Osteoblast (primary cell): ENCODE results near the gene TMEM151B. TPM values are rescaled to one million over a fixed set of nuclear protein-coding genes. Genes with fewer than 3 reads are reported as not detected.

ENCODE experiments used
- DNase-seq: peaks from one replicate; pipeline ENCODE4 v3.0.0; 2011; ENCODE audit warnings: low spot score, mixed read lengths; ENCODE audit not compliant: insufficient read length; ENCODE audit errors: missing footprints
- H2AFZ ChIP-seq: 2 replicates; pipeline ENCODE4 v1.6.0; 2011; ENCODE audit warnings: mild to moderate bottlenecking, low read length
- H3K27ac ChIP-seq: 2 replicates; pipeline ENCODE4 v1.5.1; 2011; ENCODE audit warnings: mild to moderate bottlenecking, low read depth, low read length, moderate library complexity
- H3K27me3 ChIP-seq: 2 replicates; pipeline ENCODE4 v1.6.0; 2012; ENCODE audit warnings: mild to moderate bottlenecking, control low read depth, inconsistent platforms, low read length, moderate library complexity; ENCODE audit not compliant: insufficient read depth
- H3K36me3 ChIP-seq: 2 replicates; pipeline ENCODE4 v1.5.1; 2011; ENCODE audit warnings: mild to moderate bottlenecking, low read length, control low read depth, moderate library complexity; ENCODE audit not compliant: insufficient read depth
- H3K4me1 ChIP-seq: 2 replicates; pipeline ENCODE4 v1.5.1; 2011; ENCODE audit warnings: mild to moderate bottlenecking, low read length, control low read depth, moderate library complexity; ENCODE audit not compliant: insufficient read depth
- H3K4me2 ChIP-seq: 2 replicates; pipeline ENCODE4 v1.6.0; 2011; ENCODE audit warnings: mild to moderate bottlenecking, low read length; ENCODE audit not compliant: insufficient read depth
- H3K4me3 ChIP-seq: fragments of 200-600 bp; sonication (generic); 3 replicates; pipeline ENCODE4 v1.5.1; 2012; ENCODE audit warnings: mild to moderate bottlenecking, low read length, inconsistent platforms; ENCODE audit not compliant: insufficient read depth
- H3K79me2 ChIP-seq: 2 replicates; pipeline ENCODE4 v1.6.0; 2012; ENCODE audit warnings: mild to moderate bottlenecking, low read length, control low read depth, inconsistent platforms; ENCODE audit not compliant: insufficient read depth
- H3K9me3 ChIP-seq: 2 replicates; pipeline ENCODE4 v1.5.1; 2011; ENCODE audit warnings: low read depth, low read length, control low read depth
- H4K20me1 ChIP-seq: 2 replicates; pipeline ENCODE4 v1.6.0; 2012; ENCODE audit warnings: mild to moderate bottlenecking, low read length, control low read depth; ENCODE audit not compliant: insufficient read depth
- CTCF ChIP-seq: IDR thresholded peaks from 2 replicates; pipeline ENCODE4 v1.5.1; 2011; ENCODE audit warnings: mild to moderate bottlenecking, low read depth, low read length, moderate library complexity; ENCODE audit errors: extremely low read depth
- total RNA-seq: library from RNA; depleted of rRNA; stranded (reverse); fragments of >200 nt; gene quantifications from 2 replicates; pipeline ENCODE4 v1.2.3, GENCODE V29; 2012

The TMEM151B gene
- total RNA-seq, 1 donor = not detected

- H4K20me1 ChIP-seq = peaks cover 64% of the 10 kb centered on the region
Observed at GRCh38 chr6:44249082-44249748, 21.0 kb upstream of the TMEM151B start.

GRCh38 chr6:44250067-44250717 is 20.1 kb upstream of the TMEM151B start:
- Histone ChIP-seq H3K79me2 (peaks cover 73% of the 10 kb centered on the region), H3K4me2 (peak overlapping the region; percentile 4), H2AFZ (no peak overlapping the region), H3K36me3 (peaks cover 66% of the 10 kb centered on the region), H3K27me3 (no peaks in the 10 kb centered on the region), H3K27ac (no peak overlapping the region), H3K9me3 (no peaks in the 10 kb centered on the region), H3K4me1 (peaks cover 26% of the 10 kb centered on the region), H3K4me3 (no peak overlapping the region), H4K20me1 (peaks cover 74% of the 10 kb centered on the region)
- no peak for DNase-seq
- TF ChIP-seq CTCF = no peak

More at GRCh38 chr6:44249082-44249748, 21.0 kb upstream of the TMEM151B start:
- H3K79me2 ChIP-seq = peaks cover 64% of the 10 kb centered on the region
- H3K4me3 ChIP-seq = peak overlapping the region; percentile 99
- TF ChIP-seq CTCF = no peak
- H3K9me3 ChIP-seq = no peaks in the 10 kb centered on the region
- no peak overlapping the region for H2AFZ ChIP-seq
- H3K36me3 ChIP-seq = peaks cover 57% of the 10 kb centered on the region
- no peak for DNase-seq
- peaks cover 26% of the 10 kb centered on the region for H3K4me1 ChIP-seq
- peak overlapping the region; percentile 97 for H3K4me2 ChIP-seq
- peak overlapping the region; percentile 19 for H3K27ac ChIP-seq
- H3K27me3 ChIP-seq = no peaks in the 10 kb centered on the region

DNA sequence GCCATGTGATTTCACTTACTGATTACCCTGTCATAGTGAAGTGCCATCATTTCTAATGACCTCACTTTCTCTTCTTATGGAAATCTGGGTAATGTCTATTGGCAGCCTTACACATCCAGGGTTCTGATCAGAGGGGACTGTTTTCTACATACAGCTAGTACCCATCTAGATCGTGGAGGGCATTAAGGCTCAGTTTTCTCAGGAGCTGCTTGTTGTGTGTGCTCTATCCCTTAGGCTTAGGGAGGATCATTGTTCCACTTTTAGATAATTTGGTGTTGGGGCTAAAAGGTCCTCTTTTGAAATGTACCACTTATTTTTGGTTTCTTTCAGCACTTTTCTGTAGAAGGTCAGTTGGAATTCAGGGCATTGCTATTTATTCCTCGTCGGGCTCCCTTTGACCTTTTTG is 19.5 kb upstream of the TMEM151B start:
- Histone ChIP-seq H4K20me1 (peaks cover 79% of the 10 kb centered on the region), H3K9me3 (no peaks in the 10 kb centered on the region), H3K4me2 (no peak overlapping the region), H3K27me3 (no peaks in the 10 kb centered on the region), H3K36me3 (peaks cover 71% of the 10 kb centered on the region), H3K27ac (no peak overlapping the region), H3K79me2 (peaks cover 78% of the 10 kb centered on the region), H3K4me3 (no peak overlapping the region), H2AFZ (no peak overlapping the region), H3K4me1 (peaks cover 24% of the 10 kb centered on the region)
- no peak for TF ChIP-seq CTCF
- peak; percentile 39 for DNase-seq
